Transverse colon (tissue), 3 donors: ENCODE measurements around the gene WDR35.

Experiments
- CTCF ChIP-seq, 5 experiments: fragments of 200-600 bp in 3 of 5; fragments of 450-650 bp in 2 of 5; sonication (generic) in 3 of 5; IDR thresholded peaks; 1 replicate in 2 of 5; 2 replicates in 3 of 5; pipeline ENCODE4 v1.5.1; 2016 to 2017; ENCODE audit warnings: antibody characterized with exemption in 5 of 5, inconsistent platforms in 3 of 5, mild to moderate bottlenecking in 2 of 5, moderate library complexity in 1 of 5
- POLR2A ChIP-seq: fragments of 450-650 bp; IDR thresholded peaks from one replicate; pipeline ENCODE4 v1.6.1; 2016; ENCODE audit warnings: antibody characterized with exemption, mild to moderate bottlenecking, moderate library complexity

GRCh38 chr2:20023688-20024087 is 33.8 kb upstream of the WDR35 start:
- TF ChIP-seq CTCF (IDR thresholded peaks at IDR 0.05) (no peak), POLR2A (no peak)
